GM12878 (cell line): Measurements from ENCODE around the gene TXNDC9. TPM values are rescaled to one million over a fixed set of nuclear protein-coding genes. Genes with fewer than 3 reads are reported as not detected.

Experiments used
- DPF2 ChIP-seq: fragments of 450-650 bp; IDR thresholded peaks from 2 replicates; pipeline ENCODE4 v1.6.1; 2017; ENCODE audit warnings: mild to moderate bottlenecking
- FOS ChIP-seq: IDR thresholded peaks from 3 replicates; pipeline ENCODE4 v1.6.1; 2011; ENCODE audit warnings: borderline replicate concordance; ENCODE audit not compliant: insufficient read length; ENCODE audit errors: extremely low read depth
- FOXK2 ChIP-seq: fragments of 450-650 bp; IDR thresholded peaks from 2 replicates; pipeline ENCODE4 v1.6.1; 2017; ENCODE audit warnings: mild to moderate bottlenecking, moderate library complexity
- GATAD2B ChIP-seq: fragments of 450-650 bp; conservative IDR thresholded peaks from 2 replicates; pipeline ENCODE4 v1.6.1; 2017; ENCODE audit warnings: low read depth, mild to moderate bottlenecking, moderate library complexity
- HDGF ChIP-seq: fragments of 450-650 bp; IDR thresholded peaks from 2 replicates; pipeline ENCODE4 v1.6.1; 2016; ENCODE audit warnings: antibody characterized with exemption
- KDM1A ChIP-seq: fragments of 200-600 bp; sonication (generic); IDR thresholded peaks from 2 replicates; pipeline ENCODE4 v1.6.1; 2016; ENCODE audit warnings: borderline replicate concordance
- LARP7 ChIP-seq: fragments of 450-650 bp; IDR thresholded peaks from 2 replicates; pipeline ENCODE4 v1.6.1; 2017; ENCODE audit warnings: mild to moderate bottlenecking
- MEF2B ChIP-seq: fragments of 450-650 bp; IDR thresholded peaks from 2 replicates; pipeline ENCODE4 v1.6.1; 2018; ENCODE audit warnings: mild to moderate bottlenecking, moderate library complexity; ENCODE audit not compliant: partially characterized antibody, poor library complexity, severe bottlenecking
- MTA2 ChIP-seq: fragments of 450-650 bp; IDR thresholded peaks from 2 replicates; pipeline ENCODE4 v1.6.1; 2016; ENCODE audit warnings: low read depth, mild to moderate bottlenecking, moderate library complexity
- MTA3 ChIP-seq: IDR thresholded peaks from 2 replicates; pipeline ENCODE4 v1.6.1; 2012; ENCODE audit warnings: low read length, inconsistent platforms, borderline replicate concordance
- MXI1 ChIP-seq: fragments of 150-350 bp; IDR thresholded peaks from 2 replicates; pipeline ENCODE4 v1.6.1; 2011; ENCODE audit warnings: low read depth, mild to moderate bottlenecking, inconsistent platforms, low read length, improper control_type of control experiment
- NRF1 ChIP-seq: conservative IDR thresholded peaks from 2 replicates; pipeline ENCODE4 v1.6.1; 2011; ENCODE audit warnings: mild to moderate bottlenecking, low read depth, low read length, improper control_type of control experiment
- POLR2AphosphoS5 ChIP-seq: IDR thresholded peaks from 2 replicates; pipeline ENCODE4 v1.6.1; 2011; ENCODE audit warnings: mild to moderate bottlenecking, low read length, inconsistent platforms
- PRDM15 ChIP-seq: fragments of 450-650 bp; formaldehyde crosslinking; IDR thresholded peaks from 2 replicates; pipeline ENCODE4 v1.4.0; 2020; ENCODE audit warnings: mild to moderate bottlenecking, moderate library complexity
- RELA ChIP-seq: fragments of 450-650 bp; IDR thresholded peaks from 2 replicates; pipeline ENCODE4 v1.8.0; 2014; ENCODE audit warnings: borderline replicate concordance; ENCODE audit not compliant: partially characterized antibody
- RELB ChIP-seq: fragments of 450-650 bp; IDR thresholded peaks from 2 replicates; pipeline ENCODE4 v1.6.1; 2017; ENCODE audit warnings: low read depth, mild to moderate bottlenecking, moderate library complexity
- RFX5 ChIP-seq: IDR thresholded peaks from 2 replicates; pipeline ENCODE4 v1.6.1; 2011; ENCODE audit warnings: low read depth, low read length, improper control_type of control experiment
- RUNX3 ChIP-seq: IDR thresholded peaks from 2 replicates; pipeline ENCODE4 v1.6.1; 2012; ENCODE audit warnings: low read length, inconsistent platforms
- SMARCA5 ChIP-seq: fragments of 450-650 bp; IDR thresholded peaks from 2 replicates; pipeline ENCODE4 v1.6.1; 2017; ENCODE audit warnings: mild to moderate bottlenecking
- SMC3 ChIP-seq: IDR thresholded peaks from 2 replicates; pipeline ENCODE4 v1.6.1; 2011; ENCODE audit warnings: low read length, improper control_type of control experiment, borderline replicate concordance
- STAT1 ChIP-seq: fragments of 450-650 bp; conservative IDR thresholded peaks from 2 replicates; pipeline ENCODE4 v1.6.1; 2014; ENCODE audit warnings: antibody characterized with exemption, mild to moderate bottlenecking
- SUPT20H ChIP-seq: IDR thresholded peaks from 2 replicates; pipeline ENCODE4 v1.6.1; 2011; ENCODE audit warnings: low read depth, mild to moderate bottlenecking, low read length, moderate library complexity, borderline replicate concordance; ENCODE audit not compliant: control insufficient read depth
- TBL1XR1 ChIP-seq: IDR thresholded peaks from 2 replicates; pipeline ENCODE4 v1.6.1; 2012; ENCODE audit warnings: low read depth, low read length, improper control_type of control experiment
- TCF3 ChIP-seq: IDR thresholded peaks from 2 replicates; pipeline ENCODE4 v1.6.1; 2012; ENCODE audit warnings: low read depth, mild to moderate bottlenecking, low read length, borderline replicate concordance; ENCODE audit not compliant: insufficient read depth
- ZNF24 ChIP-seq: fragments of 450-650 bp; IDR thresholded peaks from 2 replicates; pipeline ENCODE4 v1.6.1; 2017; ENCODE audit warnings: antibody characterized with exemption, mild to moderate bottlenecking
- polyA plus RNA-seq, 11 experiments: library from polyadenylated mRNA; depleted of rRNA in 4 of 11; unstranded in 6 of 11; stranded (reverse) in 5 of 11; fragments of >200 nt; fragmentation: Nextera tagmentation in 4 of 11; fragmentation: Illumina TruSeq in 1 of 11; extraction: Ambion mirVana in 4 of 11; extraction: Trizol in 1 of 11; gene quantifications; 1 replicate in 1 of 11; 2 replicates in 10 of 11; pipeline versions ENCODE4 v1.2.1 to v1.2.3, GENCODE V29; 2011 to 2016; ENCODE audit warnings: inconsistent platforms in 2 of 11, missing spikeins in 2 of 11, low read depth in 1 of 11
- total RNA-seq, 4 experiments: library from RNA; depleted of rRNA in 3 of 4; stranded (reverse); fragments of >200 nt in 3 of 4; fragmentation: Illumina TruSeq in 1 of 4; extraction: Trizol in 1 of 4; gene quantifications; 2 replicates each; pipeline versions ENCODE4 v1.2.1 to v1.2.3, GENCODE V29; 2013 to 2021
- TF ChIP-seq, protein P1 (sequence below): fragments of 450-650 bp; IDR thresholded peaks from 2 replicates; pipeline ENCODE4 v1.6.1; 2014; ENCODE audit warnings: mild to moderate bottlenecking

Gene TXNDC9
- total and polyA plus RNA-seq, 10 of the 15 experiments (the other 5 are each of a cell fraction or from before 2014, with no cell fraction given) = 27.0 to 170 (median 50.9) TPM

DNA sequence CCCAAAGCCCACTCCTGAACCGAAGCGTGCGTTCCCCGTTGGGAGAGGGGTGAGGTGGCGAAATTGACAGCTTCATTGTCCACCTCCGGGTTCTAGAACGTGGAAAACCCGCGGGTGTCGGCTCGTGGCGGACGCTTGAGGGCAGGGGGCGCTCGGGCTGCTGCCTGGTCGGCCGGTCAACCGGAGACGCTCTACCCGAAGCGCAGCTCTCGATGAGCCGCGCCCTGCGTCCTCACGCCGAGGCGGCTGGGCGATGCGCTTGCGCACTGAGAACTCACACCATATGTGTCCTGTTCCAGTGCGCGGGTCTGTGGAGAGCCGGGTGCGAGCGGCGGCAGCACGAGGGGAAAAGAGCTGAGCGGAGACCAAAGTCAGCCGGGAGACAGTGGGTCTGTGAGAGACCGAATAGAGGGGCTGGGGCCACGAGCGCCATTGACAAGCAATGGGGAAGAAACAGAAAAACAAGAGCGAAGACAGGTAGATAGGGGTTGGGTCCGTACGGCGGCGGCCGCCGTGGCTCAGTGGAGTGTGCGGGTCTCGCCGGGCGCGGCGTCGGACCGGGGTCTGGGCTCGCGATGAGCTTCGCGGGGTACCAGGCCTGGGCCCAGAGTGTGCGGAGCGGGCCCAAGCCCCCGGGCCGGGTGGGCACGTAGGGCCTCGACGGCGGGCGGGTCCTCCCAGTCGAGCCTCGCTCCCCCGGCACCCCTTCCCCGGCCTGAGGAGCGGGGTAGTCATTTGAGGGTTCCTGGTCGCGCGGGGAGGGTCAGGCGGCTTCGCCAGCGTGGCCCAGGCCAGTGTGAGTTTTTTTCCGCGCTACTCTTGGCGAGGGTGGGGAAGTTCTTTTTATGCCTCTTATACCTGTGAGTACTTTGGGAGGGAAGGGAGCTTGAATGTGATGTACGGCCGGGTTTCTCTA is 1.2 kb upstream of the TXNDC9 start, which contains the start of gene EIF5B (continued):
- peak; percentile 59; the same call in 1 of the 2 replicates for TF ChIP-seq TCF3
- peak; percentile 72 for TF ChIP-seq LARP7
- peak; percentile 25 for TF ChIP-seq GATAD2B
- TF ChIP-seq DPF2 = no peak
- peak; percentile 83 for TF ChIP-seq HDGF
- no peak for TF ChIP-seq RELB
- no peak for TF ChIP-seq MTA2
- TF ChIP-seq ZNF24 = peak; percentile 36; the same call in 1 of the 2 replicates
- TF ChIP-seq, protein P1, sequence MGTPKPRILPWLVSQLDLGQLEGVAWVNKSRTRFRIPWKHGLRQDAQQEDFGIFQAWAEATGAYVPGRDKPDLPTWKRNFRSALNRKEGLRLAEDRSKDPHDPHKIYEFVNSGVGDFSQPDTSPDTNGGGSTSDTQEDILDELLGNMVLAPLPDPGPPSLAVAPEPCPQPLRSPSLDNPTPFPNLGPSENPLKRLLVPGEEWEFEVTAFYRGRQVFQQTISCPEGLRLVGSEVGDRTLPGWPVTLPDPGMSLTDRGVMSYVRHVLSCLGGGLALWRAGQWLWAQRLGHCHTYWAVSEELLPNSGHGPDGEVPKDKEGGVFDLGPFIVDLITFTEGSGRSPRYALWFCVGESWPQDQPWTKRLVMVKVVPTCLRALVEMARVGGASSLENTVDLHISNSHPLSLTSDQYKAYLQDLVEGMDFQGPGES = no peak
- TF ChIP-seq MXI1 = peak; percentile 96
- no peak for TF ChIP-seq MTA3
- TF ChIP-seq FOXK2 = no peak
- TF ChIP-seq PRDM15 (CRISPR knock-in tag) = no peak
- no peak for TF ChIP-seq STAT1
- peak; percentile 94 for TF ChIP-seq NRF1
- no peak; the same call in 1 of the 2 replicates for TF ChIP-seq SMARCA5
- peak; percentile 45; the same call in 1 of the 2 replicates for TF ChIP-seq RFX5
- TF ChIP-seq KDM1A = no peak
- peak; percentile 60; the same call in 1 of the 2 replicates for TF ChIP-seq RUNX3
- TF ChIP-seq SMC3 = peak; percentile 32; the same call in 1 of the 2 replicates
- TF ChIP-seq POLR2AphosphoS5 = peak; percentile 92
- no peak for TF ChIP-seq MEF2B
- peak; percentile 38 for TF ChIP-seq RELA
- TF ChIP-seq SUPT20H = no peak
- 0 out of 2 replicates have a peak, but pooled peaks have one; percentile 62 for TF ChIP-seq TBL1XR1
- no peak for TF ChIP-seq FOS
